SK-N-SH (cell line): Measurements from ENCODE around the gene PCGF3. TPM values are rescaled to one million over a fixed set of nuclear protein-coding genes. Genes with fewer than 3 reads are reported as not detected.
A peak's percentile ranks its signal among the peaks of the same experiment; 100 is the strongest.

ENCODE experiments used
- CTCF ChIA-PET: fragments of 300-600, 350-600 bp; formaldehyde crosslinking; extraction: SDS; loops from one replicate; lab custom pipeline; 2021; lab: Yijun Ruan, JAX
- POLR2A ChIA-PET: fragments of 350-600 bp; sonication (Branson Sonifier 250); formaldehyde crosslinking; extraction: SDS; loops from one replicate; lab custom pipeline; 2020; ENCODE audit warnings: antibody characterized with exemption, inconsistent platforms; lab: Yijun Ruan, JAX
- DNase-seq: peaks from one replicate; pipeline ENCODE4 v3.0.0; 2012
- H2AFZ ChIP-seq: fragments of 200-600 bp; sonication (generic); 2 replicates; pipeline ENCODE4 v1.8.1; 2016; ENCODE audit warnings: antibody characterized with exemption, mild to moderate bottlenecking, low read depth
- H3F3A ChIP-seq: fragments of 200-600 bp; sonication (generic); replicated peaks from 2 replicates; pipeline ENCODE3; 2016; ENCODE audit warnings: antibody characterized with exemption, mild to moderate bottlenecking; ENCODE audit not compliant: insufficient read depth
- H3K27ac ChIP-seq, 2 experiments: fragments of 200-500 bp in 1 of 2; fragments of 200-600 bp in 1 of 2; sonication (Bioruptor generic) in 1 of 2; sonication (generic), shearing (Covaris generic) in 1 of 2; 2 replicates each; pipeline versions ENCODE4 v1.5.1 to v1.6.1; 2014 to 2016; ENCODE audit warnings: low read depth in 2 of 2, inconsistent platforms in 1 of 2, low read length in 1 of 2, mild to moderate bottlenecking in 1 of 2, mixed read lengths in 1 of 2
- H3K27me3 ChIP-seq: fragments of 200-600 bp; sonication (generic), shearing (Covaris generic); 2 replicates; pipeline ENCODE4 v1.6.1; 2016; ENCODE audit warnings: mixed run types; ENCODE audit not compliant: insufficient read depth
- H3K36me3 ChIP-seq, 2 experiments: fragments of 200-500 bp in 1 of 2; fragments of 200-600 bp in 1 of 2; sonication (Bioruptor generic) in 1 of 2; sonication (generic) in 1 of 2; replicated peaks in 1 of 2; 2 replicates each; pipeline versions ENCODE3 to v1.5.1; 2014 to 2016; ENCODE audit warnings: low read length in 1 of 2, mild to moderate bottlenecking in 1 of 2; ENCODE audit not compliant: insufficient read depth in 2 of 2, control insufficient read depth in 1 of 2
- H3K4me1 ChIP-seq, 2 experiments: fragments of 200-500 bp in 1 of 2; fragments of 200-600 bp in 1 of 2; sonication (Bioruptor generic) in 1 of 2; sonication (generic), shearing (Covaris generic) in 1 of 2; 2 replicates each; pipeline versions ENCODE4 v1.5.1 to v1.6.1; 2014 to 2016; ENCODE audit warnings: low read depth in 1 of 2, low read length in 1 of 2, mixed run types in 1 of 2; ENCODE audit not compliant: insufficient read depth in 2 of 2, control insufficient read depth in 1 of 2
- H3K4me2 ChIP-seq: fragments of 200-600 bp; sonication (generic), shearing (Covaris generic); 2 replicates; pipeline ENCODE4 v1.6.1; 2017; ENCODE audit warnings: mixed run types
- H3K4me3 ChIP-seq, 2 experiments: fragments of 200-500 bp in 1 of 2; fragments of 200-600 bp in 1 of 2; sonication (Bioruptor generic) in 1 of 2; sonication (generic), shearing (Covaris generic) in 1 of 2; 2 replicates each; pipeline versions ENCODE4 v1.5.1 to v1.8.1; 2014 to 2016; ENCODE audit warnings: low read depth in 2 of 2, inconsistent platforms in 1 of 2, low read length in 1 of 2, mild to moderate bottlenecking in 1 of 2, mixed read lengths in 1 of 2, moderate library complexity in 1 of 2
- H3K79me2 ChIP-seq: fragments of 200-600 bp; sonication (generic); 2 replicates; pipeline ENCODE4 v1.8.1; 2017; ENCODE audit warnings: mild to moderate bottlenecking; ENCODE audit not compliant: insufficient read depth
- H3K9ac ChIP-seq: fragments of 200-600 bp; sonication (generic); 2 replicates; pipeline ENCODE4 v1.6.1; 2017; ENCODE audit warnings: mixed run types
- H3K9me2 ChIP-seq: fragments of 200-600 bp; sonication (generic); 2 replicates; pipeline ENCODE4 v1.6.1; 2017; ENCODE audit warnings: mixed run types
- H3K9me3 ChIP-seq: fragments of 200-600 bp; sonication (generic); 2 replicates; pipeline ENCODE4 v1.6.1; 2017; ENCODE audit warnings: mixed run types, mild to moderate bottlenecking, moderate library complexity
- H4K20me1 ChIP-seq: fragments of 200-600 bp; sonication (generic); 2 replicates; pipeline ENCODE4 v1.6.1; 2017; ENCODE audit warnings: mild to moderate bottlenecking, mixed run types; ENCODE audit not compliant: insufficient read depth
- CTCF ChIP-seq: fragments of 200-600 bp; sonication (generic); IDR thresholded peaks from 2 replicates; pipeline ENCODE4 v1.6.1; 2017; ENCODE audit warnings: antibody characterized with exemption, mild to moderate bottlenecking, moderate library complexity
- EZH2phosphoT487 ChIP-seq: fragments of 200-600 bp; sonication (generic); IDR thresholded peaks from 2 replicates; pipeline ENCODE4 v1.6.1; 2017; ENCODE audit warnings: low read depth, mixed run types, mild to moderate bottlenecking, antibody characterized with exemption, moderate library complexity, borderline replicate concordance
- FOXM1 ChIP-seq: IDR thresholded peaks from 2 replicates; pipeline ENCODE4 v1.4.0; 2012; ENCODE audit warnings: low read depth, mild to moderate bottlenecking
- GABPA ChIP-seq: IDR thresholded peaks from 2 replicates; pipeline ENCODE4 v1.4.0; 2012; ENCODE audit warnings: low read depth, mild to moderate bottlenecking
- IRF3 ChIP-seq: fragments of 150-350 bp; IDR thresholded peaks from 2 replicates; pipeline ENCODE4 v1.6.1; 2016; ENCODE audit warnings: mild to moderate bottlenecking, low read depth, low read length
- JUND ChIP-seq: IDR thresholded peaks from 2 replicates; pipeline ENCODE4 v1.4.0; 2012
- MXI1 ChIP-seq: IDR thresholded peaks from 2 replicates; pipeline ENCODE4 v1.6.1; 2012; ENCODE audit warnings: mild to moderate bottlenecking, low read depth, low read length, improper control_type of control experiment
- NFIC ChIP-seq: IDR thresholded peaks from 2 replicates; pipeline ENCODE4 v1.4.0; 2012; ENCODE audit warnings: borderline replicate concordance
- PBX3 ChIP-seq: IDR thresholded peaks from 2 replicates; pipeline ENCODE4; 2012
- RAD21 ChIP-seq: IDR thresholded peaks from 2 replicates; pipeline ENCODE4 v1.6.1; 2012; ENCODE audit warnings: mild to moderate bottlenecking, low read length
- REST ChIP-seq: IDR thresholded peaks from 2 replicates; pipeline ENCODE4 v1.6.1; 2012; ENCODE audit warnings: mild to moderate bottlenecking, low read depth, low read length, moderate library complexity
- WGBS: methylation state at CpG from one replicate; pipeline ENCODE4 v1.1.6; 2017; ENCODE audit warnings: low lambda C conversion rate; 5-methylcytosine and 5-hydroxymethylcytosine counted together
- polyA plus RNA-seq, 3 experiments: library from polyadenylated mRNA; depleted of rRNA; stranded (reverse); fragments of >200 nt; gene quantifications; 2 replicates each; pipeline ENCODE4 v1.2.3, GENCODE V29; 2012

PCGF3 gene
- polyA plus RNA-seq, 1 of the 3 experiments (the other 2 are of a cell fraction) = 44.8 TPM

GRCh38 chr4:686413-687040 is 19.1 kb upstream of the PCGF3 start:
- WGBS = 92% methylated on average over 16 of the region's 31 CpGs
- POLR2A ChIA-PET = interaction anchor here (1.2 kb wide), 1 partner anchor 17 kb away, joined by 3 read pairs; no protein-coding TSS in a partner anchor
- peaks cover 11% of the 10 kb centered on the region for H3F3A ChIP-seq
- H3K9ac ChIP-seq = no peak overlapping the region
- H3K4me3 ChIP-seq = no peak overlapping the region
- DNase-seq = no peak
- H3K9me3 ChIP-seq = no peaks in the 10 kb centered on the region
- TF ChIP-seq GABPA (no peak), IRF3 (no peak), EZH2phosphoT487 (no peak), MXI1 (no peak), JUND (no peak), CTCF (no peak), FOXM1 (no peak), REST (no peak), RAD21 (no peak), PBX3 (no peak), NFIC (no peak)
- CTCF ChIA-PET = interaction anchor here (1.3 to 1.6 kb wide), 2 partner anchors 56 to 301 kb away, joined by 4 to 5 read pairs; partner anchors contain the start of gene IDUA
- H3K36me3 ChIP-seq = no peaks in the 10 kb centered on the region
- no peak overlapping the region for H2AFZ ChIP-seq
- peaks cover 13 to 27% of the 10 kb centered on the region in 2 experiments; a peak in 3 of 4 replicates for H3K4me1 ChIP-seq
- H3K27me3 ChIP-seq = no peaks in the 10 kb centered on the region
- peak overlapping the region in 1 of 2 experiments; percentile 77; a peak in 1 of 4 replicates for H3K27ac ChIP-seq
- no peaks in the 10 kb centered on the region for H3K9me2 ChIP-seq
- no peaks in the 10 kb centered on the region for H4K20me1 ChIP-seq
- H3K79me2 ChIP-seq = no peaks in the 10 kb centered on the region
- H3K4me2 ChIP-seq = no peak overlapping the region; the same call in 1 of the 2 replicates
